GM19240 (cell line): ENCODE results near the gene ZNRF1.

Experiments used
- DNase-seq: peaks from one replicate; pipeline ENCODE4 v3.0.0; 2011; ENCODE audit warnings: low spot score; ENCODE audit not compliant: insufficient read length

Gene ZNRF1

DNA sequence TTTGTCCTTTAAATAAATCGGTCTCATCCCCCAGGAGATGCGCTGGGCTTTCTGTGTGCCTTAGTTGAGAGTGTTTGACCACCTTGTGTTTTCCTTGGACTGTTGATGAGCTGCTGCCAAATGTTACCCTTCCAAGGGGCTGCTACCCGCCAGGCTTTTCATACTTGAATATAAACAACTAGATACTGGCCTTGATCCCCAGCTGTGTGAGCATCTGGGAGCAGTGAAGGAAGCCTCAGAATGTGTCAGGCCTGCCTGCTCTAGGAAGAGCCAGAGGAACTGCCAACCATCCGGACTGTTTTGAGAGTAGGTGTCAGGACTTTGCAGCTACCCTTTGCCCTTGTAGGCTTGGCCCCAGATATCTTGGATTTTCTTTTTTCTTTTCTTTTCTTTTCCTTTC, 60.0 kb downstream of the ZNRF1 start:
- no peak for DNase-seq

GRCh38 chr16:75059411-75059810, 60.6 kb downstream of the ZNRF1 start:
- no peak for DNase-seq

- no peak for DNase-seq
These were observed 61.9 kb downstream of the ZNRF1 start for GRCh38 chr16:75060723-75061122.

DNA sequence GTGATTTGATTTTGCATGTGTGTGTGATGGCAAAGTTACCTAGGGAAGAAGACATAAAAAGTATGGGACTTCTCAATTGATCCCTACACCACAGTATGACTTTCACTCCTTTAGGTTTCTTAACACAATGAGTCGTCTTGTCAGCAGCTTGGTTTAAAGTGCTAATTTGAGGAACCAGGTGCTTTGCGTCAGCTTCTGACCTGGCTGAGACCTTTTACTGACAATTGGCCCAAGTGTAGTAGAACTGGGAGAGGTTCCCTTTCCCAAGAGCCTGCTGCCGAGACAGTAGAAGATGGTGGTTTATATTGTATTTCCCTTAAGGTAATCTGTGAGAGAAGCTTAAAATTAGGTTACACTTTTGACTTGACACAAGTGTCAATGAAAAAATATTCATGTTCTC, 62.8 kb downstream of the ZNRF1 start:
- DNase-seq, result no peak

DNA sequence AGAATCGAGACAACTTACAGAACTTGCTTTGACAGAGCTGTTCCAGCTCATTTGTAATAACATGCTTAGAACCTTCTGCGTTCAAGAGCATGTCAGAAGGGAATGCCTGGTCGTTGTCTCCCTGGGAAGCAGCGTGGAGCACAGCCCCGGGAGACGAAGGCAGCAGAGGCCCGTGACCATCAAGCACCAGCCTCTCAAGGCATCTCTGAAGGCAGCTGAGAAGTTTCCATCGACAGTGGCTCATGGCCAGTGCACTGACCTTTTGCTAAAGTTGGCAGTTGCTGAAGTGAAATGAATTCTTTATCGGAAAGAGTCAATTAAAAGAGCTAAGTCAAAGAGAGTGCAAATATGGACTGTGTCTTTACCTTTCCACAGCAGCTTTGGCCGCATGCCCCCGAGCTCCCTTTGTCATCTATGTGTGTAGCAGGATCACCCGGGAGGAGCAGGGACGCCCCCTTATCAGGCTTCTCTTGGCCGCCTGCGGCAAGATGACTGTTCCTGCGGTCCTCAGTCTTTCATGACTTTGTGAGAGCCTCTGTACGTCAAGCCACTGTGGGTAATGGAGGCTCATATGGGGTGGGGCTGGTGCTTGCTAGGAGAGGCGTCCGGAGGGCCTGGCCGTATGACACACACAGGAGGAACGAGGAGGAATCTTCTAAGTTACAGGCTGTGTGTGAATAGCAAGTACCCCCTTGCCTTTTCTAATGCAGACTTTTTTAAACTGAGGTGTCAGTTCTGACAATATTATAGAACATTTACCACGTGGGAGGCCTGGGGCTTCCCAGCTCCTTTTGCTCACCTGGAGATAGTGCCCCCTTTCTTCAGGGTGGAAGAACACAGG, 63.5 kb downstream of the ZNRF1 start:
- no peak for DNase-seq

GRCh38 chr16:75062976-75063346, 64.1 kb downstream of the ZNRF1 start:
- DNase-seq, result no peak

DNA sequence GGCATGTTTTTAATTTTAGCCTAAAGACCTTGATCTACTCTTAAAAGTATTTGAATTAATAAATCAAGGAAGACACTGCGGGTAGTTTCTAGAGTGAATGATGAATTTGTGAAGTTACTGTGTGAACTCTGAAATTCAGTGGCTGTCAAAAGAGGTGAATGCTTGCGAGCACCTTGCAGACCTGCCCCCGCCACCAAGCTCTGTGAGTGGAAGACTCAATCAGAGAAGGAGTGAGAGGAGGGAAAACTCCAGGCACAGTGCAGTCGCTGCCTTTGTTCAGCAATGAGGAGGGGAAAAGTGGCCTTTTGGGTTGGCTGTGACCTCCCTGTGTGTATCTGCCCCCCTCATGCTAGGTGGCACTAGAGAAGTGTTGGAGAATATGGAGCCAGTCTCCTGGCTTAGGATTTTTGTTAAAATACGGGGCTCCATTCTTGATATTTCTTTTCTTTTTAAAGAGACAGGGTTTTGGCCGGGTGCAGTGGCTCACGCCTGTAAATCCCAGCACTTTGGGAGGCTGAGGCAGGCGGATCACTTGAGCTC, 64.8 kb downstream of the ZNRF1 start:
- DNase-seq, result no peak

DNA sequence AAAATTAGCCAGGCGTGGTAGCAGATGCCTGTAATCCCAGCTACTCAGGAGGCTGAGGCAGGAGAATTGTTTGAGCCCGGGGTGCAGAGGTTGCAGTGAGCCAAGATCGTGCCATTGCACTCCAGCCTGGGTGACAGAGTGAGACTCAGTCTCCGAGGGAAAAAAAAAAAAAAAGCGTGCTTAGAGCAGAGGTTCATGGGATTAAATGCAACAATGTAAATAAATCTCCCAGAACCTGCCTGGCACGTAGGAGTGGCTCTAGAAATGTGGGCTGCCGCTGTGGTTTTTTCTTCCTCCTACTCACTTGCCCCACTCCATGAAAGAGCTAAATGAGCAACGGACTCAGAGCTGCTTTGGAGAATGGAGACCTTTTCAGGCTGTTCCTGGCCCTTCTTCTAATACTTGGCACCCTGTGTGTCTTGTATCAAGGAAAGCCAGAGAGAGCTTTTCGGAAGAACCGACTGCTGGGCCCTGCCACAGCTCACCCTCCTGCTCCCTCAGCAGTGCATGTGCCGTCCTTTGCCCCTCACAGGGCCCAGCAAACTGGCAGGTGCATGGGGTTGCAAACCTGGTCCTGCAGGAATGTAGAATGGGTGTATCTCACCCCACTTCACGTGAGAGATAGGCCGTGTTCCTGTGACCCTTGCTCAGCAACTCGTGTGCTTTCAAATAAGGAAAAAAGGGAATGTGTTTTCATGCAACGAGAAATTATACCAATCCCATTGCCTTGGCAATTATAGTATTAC, 65.8 kb downstream of the ZNRF1 start:
- DNase-seq, result no peak

- no peak for DNase-seq
These were observed 66.3 kb downstream of the ZNRF1 start for GRCh38 chr16:75065149-75065505.

- no peak for DNase-seq
These were observed 66.8 kb downstream of the ZNRF1 start for GRCh38 chr16:75065521-75066149.

DNA sequence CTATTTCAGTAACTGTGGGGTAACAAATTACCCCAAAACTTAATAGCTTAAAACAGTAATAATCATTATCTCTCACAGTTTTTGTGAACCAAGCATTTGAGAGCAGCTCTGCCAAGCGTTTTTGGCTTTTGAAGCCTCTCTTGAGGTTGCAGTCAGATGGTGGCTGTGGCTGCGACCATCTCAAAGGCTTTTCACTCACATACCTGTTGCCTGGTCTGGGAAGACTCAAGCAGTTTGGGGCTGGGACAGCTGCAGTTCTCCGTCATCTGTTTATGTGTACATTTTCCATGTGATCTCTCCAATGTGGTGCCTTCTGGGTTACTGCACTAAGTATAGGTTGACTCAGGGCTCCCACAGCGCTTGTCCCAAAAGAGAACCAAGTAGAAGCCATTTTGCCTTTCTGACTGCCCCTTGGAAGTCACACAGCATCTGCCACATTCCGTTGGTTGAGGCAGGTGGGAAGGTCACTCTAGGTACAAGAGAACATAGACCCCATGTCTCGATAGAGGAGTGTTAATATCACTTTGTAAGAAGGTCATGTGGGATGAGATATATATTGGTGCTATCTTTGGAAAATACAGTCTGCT, 68.1 kb downstream of the ZNRF1 start:
- DNase-seq, result no peak

GRCh38 chr16:75068085-75069031, 69.5 kb downstream of the ZNRF1 start:
- no peak for DNase-seq

DNA sequence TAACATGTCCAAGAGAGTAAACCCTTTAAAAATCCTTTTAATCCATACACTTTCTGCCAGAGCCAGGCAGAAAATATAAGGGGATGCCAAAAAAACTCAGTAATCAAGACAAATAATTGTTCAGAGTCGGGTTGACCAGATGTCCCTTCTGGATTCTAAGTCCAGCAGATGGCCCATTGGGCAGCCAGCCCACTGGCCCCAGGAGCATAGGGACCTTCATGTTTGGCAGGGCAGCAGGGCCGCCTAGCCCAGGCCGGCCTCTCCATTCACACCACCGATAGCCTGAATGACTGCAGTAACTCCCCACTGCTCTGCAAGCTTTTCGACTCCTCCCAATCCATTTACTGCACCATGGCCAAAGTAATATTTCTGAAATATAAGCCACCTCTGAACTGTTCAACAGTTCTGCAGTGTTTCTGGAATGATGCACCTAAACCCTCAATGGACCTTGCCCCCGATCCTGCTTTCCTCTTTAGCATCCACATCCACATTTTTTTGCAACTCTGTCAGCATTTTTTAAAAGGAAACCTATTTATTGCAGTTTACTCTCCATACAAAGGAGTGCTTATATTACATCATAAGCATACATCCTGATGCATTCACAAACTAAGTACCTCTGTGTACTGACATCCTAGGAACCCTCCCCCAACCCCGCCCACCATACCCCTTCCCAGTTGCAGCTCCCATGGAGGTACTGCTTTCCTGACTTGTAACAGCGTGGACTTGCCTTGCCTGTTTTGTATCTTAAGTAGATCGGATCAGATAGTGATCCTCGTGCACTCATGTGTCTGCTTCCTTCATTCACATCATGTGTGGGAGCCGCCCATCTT, 71.4 kb downstream of the ZNRF1 start:
- no peak for DNase-seq

- DNase-seq, result no peak
These were observed 72.8 kb downstream of the ZNRF1 start for GRCh38 chr16:75071621-75072020.

DNA sequence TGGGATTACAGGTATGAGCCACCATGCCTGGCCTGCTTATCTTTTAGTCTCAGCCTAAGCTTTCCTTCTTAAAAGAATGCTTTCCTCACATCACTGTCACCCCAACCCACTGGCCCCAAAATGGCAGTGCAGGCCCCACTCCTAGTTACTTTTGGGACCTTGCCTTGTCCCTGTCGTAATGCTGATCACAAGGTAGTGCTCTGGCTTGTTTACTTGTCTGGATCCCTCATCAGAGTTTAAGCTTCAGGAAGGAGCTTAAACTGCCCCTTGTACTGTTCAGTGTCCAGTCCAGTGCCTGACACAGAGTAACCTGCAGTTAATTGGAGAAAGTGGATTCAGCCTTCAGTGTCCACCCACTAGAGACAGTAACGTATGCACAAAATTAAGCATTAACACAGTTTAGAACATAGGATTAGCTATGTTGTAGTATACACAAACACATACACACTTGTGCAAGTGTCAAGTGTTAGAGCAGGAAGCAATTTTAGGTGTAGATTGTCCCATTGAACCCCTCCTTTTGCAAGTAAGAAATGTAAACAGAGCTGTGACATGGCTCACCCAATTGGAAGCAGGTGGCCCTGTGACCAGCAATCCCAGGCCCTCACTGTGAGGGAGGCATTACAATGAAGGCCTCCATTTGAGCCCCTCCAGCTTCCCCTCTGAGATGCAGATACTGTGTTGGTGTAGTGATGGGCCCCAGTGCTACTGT, 73.6 kb downstream of the ZNRF1 start:
- DNase-seq, result no peak

- DNase-seq, result no peak
These were observed 74.9 kb downstream of the ZNRF1 start for GRCh38 chr16:75073545-75074303.

GRCh38 chr16:75074304-75074793, 75.5 kb downstream of the ZNRF1 start:
- DNase-seq, result no peak
